Gastroesophageal sphincter (tissue), 3 donors: ENCODE results near the gene CADM1.

Experiments used
- CTCF ChIP-seq, 4 experiments: fragments of 200-600 bp in 2 of 4; fragments of 450-650 bp in 2 of 4; sonication (generic) in 1 of 4; IDR thresholded peaks; one replicate each; pipeline ENCODE4 v1.5.1; 2017 to 2019; ENCODE audit warnings: antibody characterized with exemption in 4 of 4, mild to moderate bottlenecking in 2 of 4, moderate library complexity in 2 of 4
- EP300 ChIP-seq: sonication (generic); formaldehyde crosslinking; IDR thresholded peaks from one replicate; pipeline ENCODE4 v1.6.1; 2017; ENCODE audit warnings: antibody characterized with exemption, mild to moderate bottlenecking
- POLR2A ChIP-seq, 2 donors: fragments of 450-650 bp; IDR thresholded peaks; one replicate each; pipeline ENCODE4 v1.6.1; 2017; ENCODE audit warnings: antibody characterized with exemption in 2 of 2, mild to moderate bottlenecking in 2 of 2, moderate library complexity in 1 of 2
- POLR2AphosphoS5 ChIP-seq: sonication (generic); formaldehyde crosslinking; IDR thresholded peaks from one replicate; pipeline ENCODE4 v1.6.1; 2017; ENCODE audit warnings: antibody characterized with exemption

GRCh38 chr11:115249061-115249578 is 255.1 kb downstream of the CADM1 start:
- TF ChIP-seq CTCF (IDR thresholded peaks at IDR 0.05) = no peak
- TF ChIP-seq POLR2A (IDR thresholded peaks at IDR 0.05) = no peak
- no peak for TF ChIP-seq POLR2AphosphoS5
- no peak for TF ChIP-seq EP300
